Pancreas (tissue), 10 donors: ENCODE results near the gene TOP3A. TPM values are rescaled to one million over a fixed set of nuclear protein-coding genes. Genes with fewer than 3 reads are reported as not detected.

Experiments
- ATAC-seq, 4 donors: fragments of 200-7000 bp; cut with Tn5 transposase; one replicate each; pipeline versions ENCODE4 v1.8.0 to v1.9.1; 2020; ENCODE audit warnings: mild to moderate bottlenecking in 4 of 4, moderate library complexity in 4 of 4
- DNase-seq, 6 donors: peaks; one replicate each; pipeline ENCODE4 v3.0.0-alpha.2; 2020
- FAIRE-seq: peaks from 2 replicates; lab custom pipeline; 2012; peaks lifted over from hg19 to GRCh38; lab: Jason Lieb, UNC
- H3K27ac ChIP-seq, 4 donors: fragments of 200-600 bp; sonication (generic); 1 replicate in 3 of 4; 2 replicates in 1 of 4; pipeline versions ENCODE4 v1.5.0 to v1.8.0; 2020
- H3K27me3 ChIP-seq, 4 donors: fragments of 200-600 bp; one replicate each; pipeline ENCODE4 v1.8.0; 2021
- H3K36me3 ChIP-seq, 3 donors: fragments of 200-600 bp; sonication (generic) in 1 of 3; one replicate each; pipeline versions ENCODE4 v1.5.0 to v1.8.0; 2020 to 2021
- H3K4me1 ChIP-seq, 3 donors: fragments of 200-600 bp; one replicate each; pipeline ENCODE4 v1.8.0; 2021
- H3K4me3 ChIP-seq, 4 donors: fragments of 200-600 bp; sonication (generic) in 2 of 4; one replicate each; pipeline versions ENCODE4 v1.5.0 to v1.8.0; 2020 to 2021
- H3K9me3 ChIP-seq, 4 donors: fragments of 200-600 bp; one replicate each; pipeline ENCODE4 v1.8.0; 2021
- CTCF ChIP-seq, 4 donors: fragments of 200-600 bp; sonication (generic) in 3 of 4; IDR thresholded peaks; one replicate each; pipeline versions ENCODE4 v1.5.0 to v1.8.0; 2021; ENCODE audit warnings: antibody characterized with exemption in 4 of 4
- WGBS, 2 donors: extraction: QIAGEN DNeasy Blood & Tissue Kit; methylation state at CpG; one replicate each; pipeline ENCODE4 v1.1.7; 2013; 5-methylcytosine and 5-hydroxymethylcytosine counted together
- intact Hi-C, 3 donors: fragments of 100-400 bp; cut with DNase I; formaldehyde crosslinking; loops; one replicate each; pipeline versions ENCODE4 v1.11.1 to v1.14.2; 2022
- polyA plus RNA-seq, 2 donors: library from polyadenylated mRNA; stranded (reverse); fragments of 200-250 nt; gene quantifications; one replicate each; pipeline ENCODE4 v1.2.3, GENCODE V29; 2013
- total RNA-seq, 6 donors: library from RNA; stranded (reverse); fragmentation: NEBNext Ultra II Directional in 4 of 6; extraction: Animal tissue kit (Norgen Biotek cat#: 25700) in 4 of 6; gene quantifications; one replicate each; pipeline versions ENCODE4 v1.2.1 to v1.2.4, GENCODE V29; 2021 to 2023
- donor health status: healthy with polysubstance abuse.
- donor health status: DM: no; HTN: no; CAD: no; lungs with moderate emphysema.
- donor health status: DM: no; HTN: no; CAD: no.
- donor health status: control.
- donor health status: control.
- donor health status: Bipolar disorder and iron deficiency.
- donor health status: DM: yes; HTN: yes; CAD: no.
- donor health status: DM: no; HTN: no; CAD: no.
- donor health status: DM: no; HTN: no; CAD: no.
- donor health status: DM: yes; HTN: yes; CAD: no.

The TOP3A gene
- total and polyA plus RNA-seq, 8 donors, result 9.4 to 18.7 (median 12.2) TPM

DNA sequence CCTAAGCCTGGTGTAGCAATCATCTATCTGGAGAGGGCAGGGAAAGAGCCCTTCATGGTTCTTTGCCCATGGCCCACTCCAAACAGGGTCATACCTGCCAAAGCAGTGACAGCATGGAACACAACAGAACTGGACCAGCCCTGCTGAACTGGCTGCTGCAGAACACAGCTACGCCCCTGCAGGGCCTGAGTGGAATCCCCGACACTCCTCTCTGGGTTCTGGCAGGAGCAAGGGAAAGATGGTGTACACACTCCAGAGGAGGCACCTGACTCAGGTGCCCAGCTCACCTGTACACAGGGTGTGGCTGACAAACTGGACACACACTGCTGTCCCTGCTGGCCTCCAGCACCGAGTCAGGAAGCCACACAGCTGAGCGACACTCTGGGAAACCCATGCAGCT lies 34.5 kb downstream of the TOP3A start:
- TF ChIP-seq CTCF (IDR thresholded peaks at IDR 0.05), result no peak
- no peaks in the 10 kb centered on the region for H3K27me3 ChIP-seq
- H3K4me3 ChIP-seq, result no peak overlapping the region
- peak in 1 of 6 donors; percentile 19 for DNase-seq
- ATAC-seq, result no peak
- no peaks in the 10 kb centered on the region for H3K4me1 ChIP-seq
- no peak overlapping the region for H3K27ac ChIP-seq
- H3K9me3 ChIP-seq, result no peaks in the 10 kb centered on the region
- peaks cover 4 to 74% (median 23%) of the 10 kb centered on the region in 3 donors for H3K36me3 ChIP-seq
- intact Hi-C loops, result no loop called here
- FAIRE-seq, result no peak
- WGBS, 2 donors, result 95% methylated on average over 4 of the region's 4 CpGs

GRCh38 chr17:18278867-18279266 lies 35.9 kb downstream of the TOP3A start:
- FAIRE-seq (no peak), ATAC-seq (no peak), DNase-seq (no peak)
- H3K4me3 ChIP-seq, result no peak overlapping the region
- H3K4me1 ChIP-seq, result no peaks in the 10 kb centered on the region
- TF ChIP-seq CTCF (IDR thresholded peaks at IDR 0.05), result no peak
- 89 to 91% methylated on average over 3 of the region's 3 CpGs for WGBS, 2 donors
- H3K9me3 ChIP-seq, result no peaks in the 10 kb centered on the region
- H3K36me3 ChIP-seq, result peaks cover 4 to 71% (median 23%) of the 10 kb centered on the region in 3 donors
- H3K27ac ChIP-seq, result no peak overlapping the region
- intact Hi-C loops, result no loop called here
- H3K27me3 ChIP-seq, result no peaks in the 10 kb centered on the region

GRCh38 chr17:18277076-18277475 lies 37.7 kb downstream of the TOP3A start:
- DNase-seq (peak in 1 of 6 donors; percentile 1), FAIRE-seq (no peak), ATAC-seq (no peak)
- Histone ChIP-seq H3K27ac (no peak overlapping the region), H3K4me3 (no peak overlapping the region), H3K4me1 (no peaks in the 10 kb centered on the region), H3K27me3 (no peaks in the 10 kb centered on the region), H3K36me3 (peaks cover under 1 to 59% (median 18%) of the 10 kb centered on the region in 3 donors), H3K9me3 (no peaks in the 10 kb centered on the region)
- intact Hi-C loops, result no loop called here
- 75 to 97% methylated on average over 1 of the region's 1 CpG for WGBS, 2 donors
- no peak for TF ChIP-seq CTCF (IDR thresholded peaks at IDR 0.05)

DNA sequence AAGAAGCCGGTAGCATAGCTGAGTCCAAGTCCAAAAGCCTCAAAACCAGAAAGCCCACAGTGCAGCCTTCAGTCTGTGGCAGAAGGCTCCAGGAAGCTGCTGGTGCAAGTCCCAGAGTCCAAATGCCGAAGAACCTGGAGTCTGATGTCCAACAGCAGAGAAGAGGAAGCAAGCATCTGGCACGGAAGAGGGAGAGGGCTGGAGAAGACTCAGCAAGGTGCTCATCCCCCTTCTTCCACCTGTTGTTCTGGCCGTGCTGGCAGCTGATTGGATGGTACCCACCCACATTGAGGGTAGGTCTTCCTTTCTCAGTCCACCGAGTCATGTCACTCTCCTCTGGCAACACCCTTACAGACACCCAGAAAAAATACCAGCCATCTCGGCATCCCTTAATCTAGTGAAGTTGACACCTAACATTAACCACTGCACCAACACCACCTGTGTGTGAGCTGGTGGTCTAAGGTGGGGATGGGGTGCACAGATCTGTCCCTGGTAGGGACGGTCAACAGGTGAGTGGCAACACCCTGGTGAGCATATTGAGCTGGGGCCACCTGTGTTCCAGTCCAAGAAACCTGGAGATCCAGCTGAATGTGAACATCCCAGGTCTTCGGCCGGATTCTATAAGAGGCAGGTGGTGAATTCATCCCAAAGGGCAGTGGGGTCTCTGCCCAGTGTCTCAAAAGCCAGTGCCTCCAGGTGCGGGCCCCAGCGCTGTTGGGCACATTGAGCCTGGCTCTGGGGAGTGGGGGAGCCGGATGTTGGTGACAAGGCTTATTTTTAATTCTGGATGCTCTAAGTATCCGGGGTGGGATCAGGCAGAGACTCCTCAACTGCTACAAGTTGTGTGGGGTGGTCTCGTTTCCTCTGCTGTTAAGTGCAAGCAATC lies 44.5 kb downstream of the TOP3A start:
- Histone ChIP-seq H3K36me3 (peaks cover 0 to 16% (median 4%) of the 10 kb centered on the region in 3 donors), H3K27me3 (no peaks in the 10 kb centered on the region), H3K4me1 (no peaks in the 10 kb centered on the region), H3K4me3 (no peak overlapping the region), H3K9me3 (no peaks in the 10 kb centered on the region), H3K27ac (no peak overlapping the region)
- intact Hi-C loops, result no loop called here
- ATAC-seq, result no peak
- WGBS, 2 donors, result 83 to 87% methylated on average over 14 of the region's 14 CpGs
- no peak for DNase-seq
- TF ChIP-seq CTCF (IDR thresholded peaks at IDR 0.05), result no peak
- no peak for FAIRE-seq
